ENCODE measurements around the gene DTX2. TPM values are rescaled to one million over a fixed set of nuclear protein-coding genes. Genes with fewer than 3 reads are reported as not detected.
A peak's percentile ranks its signal among the peaks of the same experiment; 100 is the strongest.
"Not testable (repeated sequence)": the region's sequence is repeated elsewhere in the genome, so short reads cannot be mapped to it uniquely, and the experiment has no call there.

Gene DTX2
- total RNA-seq, 1 donor, result 14.5 TPM

DNA sequence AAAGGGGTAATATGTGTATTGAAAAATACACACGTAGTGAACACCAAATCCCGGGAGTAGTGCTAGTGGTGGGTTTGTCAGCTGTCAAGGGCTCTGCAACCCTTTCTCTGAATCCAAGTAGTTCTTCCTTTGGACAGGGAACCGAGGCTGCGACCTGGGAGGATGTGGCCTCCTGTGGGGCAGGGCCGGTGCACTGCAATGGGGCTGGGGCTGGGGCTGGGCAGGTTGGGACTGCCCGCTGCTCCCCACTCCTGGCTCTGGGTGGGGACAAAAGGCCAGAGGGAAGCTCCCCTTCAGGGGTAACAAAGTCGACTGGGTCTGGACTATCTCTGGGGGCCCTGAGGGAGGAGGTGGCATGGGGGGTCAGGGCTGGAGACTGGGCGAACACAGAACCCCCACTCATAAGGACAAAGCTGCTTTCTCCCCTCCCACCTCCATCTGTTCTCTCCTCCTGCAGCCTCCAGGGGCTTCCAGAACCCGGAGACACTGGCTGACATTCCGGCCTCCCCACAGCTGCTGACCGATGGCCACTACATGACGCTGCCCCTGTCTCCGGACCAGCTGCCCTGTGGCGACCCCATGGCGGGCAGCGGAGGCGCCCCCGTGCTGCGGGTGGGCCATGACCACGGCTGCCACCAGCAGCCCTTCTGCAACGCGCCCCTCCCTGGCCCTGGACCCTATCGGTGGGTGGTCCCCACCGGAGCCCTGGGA lies 49.8 kb downstream of the DTX2 start:
- DNase-seq (ENCODE audit: low read depth in 2 of 3, low spot score in 2 of 3), result not testable (repeated sequence)

DNA sequence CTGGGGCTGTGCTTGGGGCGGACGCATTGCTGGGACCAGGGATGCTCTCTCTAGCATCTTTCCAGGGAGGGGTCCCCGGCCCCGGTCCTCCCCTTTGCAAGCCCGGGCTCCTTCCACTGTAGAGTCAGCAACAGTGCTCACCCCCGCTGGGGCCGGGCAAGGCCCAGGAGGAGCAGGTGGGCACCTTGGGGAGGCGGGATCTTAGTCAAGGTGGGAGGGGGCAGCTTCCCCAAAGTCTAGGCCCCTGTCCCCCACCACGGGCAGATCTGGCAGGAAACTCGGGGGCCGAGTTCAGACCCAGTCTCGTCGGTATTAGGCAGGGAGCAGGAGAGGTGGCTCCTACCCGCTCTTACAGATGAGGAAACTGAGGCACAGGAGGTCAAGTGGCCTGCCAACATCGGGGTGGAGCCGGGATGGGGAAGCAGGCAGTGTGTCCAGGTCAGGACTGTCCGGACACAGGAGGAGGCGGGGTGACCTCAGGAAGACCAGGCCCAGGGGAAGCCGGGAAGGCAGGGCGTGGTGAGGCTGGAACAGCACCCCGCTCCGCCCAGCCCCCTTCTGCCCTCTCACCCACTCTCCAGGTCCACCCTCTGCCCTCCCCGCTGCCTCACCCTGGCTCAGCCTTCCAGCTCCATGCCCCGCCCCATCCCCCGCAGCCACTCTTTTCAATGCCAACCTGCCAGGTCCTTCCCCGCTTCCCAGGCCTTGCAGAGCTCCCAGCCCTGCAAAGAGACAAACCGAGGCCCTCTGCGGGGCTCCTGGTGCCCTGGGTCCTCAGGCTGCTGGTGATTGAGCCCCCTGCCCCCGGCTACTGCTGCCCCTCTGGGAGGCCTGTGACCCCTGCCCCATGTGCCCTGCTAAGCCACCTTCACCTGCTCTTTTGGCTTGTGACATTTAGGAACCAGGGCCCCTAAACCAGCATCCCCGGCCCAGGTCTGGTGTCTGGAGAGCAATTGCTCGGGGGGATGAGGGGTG lies 50.7 kb downstream of the DTX2 start:
- not testable (repeated sequence) for DNase-seq (ENCODE audit: low read depth in 2 of 3, low spot score in 2 of 3)

DNA sequence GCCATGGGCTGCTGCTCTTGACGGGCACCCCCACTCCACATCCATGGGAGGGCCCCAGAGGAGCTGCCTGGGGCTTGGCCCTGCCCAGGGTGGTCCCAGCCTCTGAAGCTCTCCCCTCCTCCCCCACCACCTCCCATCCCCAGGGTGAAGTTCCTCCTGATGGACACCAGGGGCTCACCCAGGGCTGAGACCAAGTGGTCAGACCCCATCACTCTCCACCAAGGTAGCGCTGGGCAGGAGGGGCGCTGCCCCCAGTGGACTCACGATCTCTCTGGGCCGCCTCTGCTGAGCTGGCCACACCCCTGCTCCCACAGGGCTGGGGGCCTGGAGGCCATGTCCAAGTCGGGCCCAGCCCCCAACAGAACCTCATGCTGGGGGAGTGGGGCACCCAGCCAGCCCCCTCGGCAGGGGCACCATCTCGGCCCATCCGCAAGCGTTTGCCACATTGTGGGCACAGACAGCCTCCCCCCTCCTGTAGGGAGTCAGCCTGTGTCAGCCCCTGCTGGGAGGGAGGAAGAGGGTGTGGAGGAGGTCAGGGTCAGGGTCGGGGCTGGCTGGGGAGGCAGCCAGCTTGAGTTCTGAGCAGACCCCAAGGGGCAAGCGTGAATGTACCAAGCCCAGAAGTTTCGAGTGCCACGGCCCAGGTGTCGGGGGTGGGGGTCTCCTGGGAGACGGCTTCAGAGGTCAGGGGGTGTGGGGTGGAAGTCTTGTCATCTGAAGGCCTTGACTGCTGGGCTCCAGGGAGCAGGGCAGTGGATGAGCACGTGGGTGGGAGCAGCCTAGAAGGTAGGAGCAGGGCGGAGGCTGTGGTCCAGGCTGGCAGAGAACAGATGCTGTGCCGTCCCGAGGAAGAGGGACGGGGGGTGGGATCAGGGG lies 51.7 kb downstream of the DTX2 start:
- no peak for DNase-seq (ENCODE audit: low read depth in 2 of 3, low spot score in 2 of 3)

DNA sequence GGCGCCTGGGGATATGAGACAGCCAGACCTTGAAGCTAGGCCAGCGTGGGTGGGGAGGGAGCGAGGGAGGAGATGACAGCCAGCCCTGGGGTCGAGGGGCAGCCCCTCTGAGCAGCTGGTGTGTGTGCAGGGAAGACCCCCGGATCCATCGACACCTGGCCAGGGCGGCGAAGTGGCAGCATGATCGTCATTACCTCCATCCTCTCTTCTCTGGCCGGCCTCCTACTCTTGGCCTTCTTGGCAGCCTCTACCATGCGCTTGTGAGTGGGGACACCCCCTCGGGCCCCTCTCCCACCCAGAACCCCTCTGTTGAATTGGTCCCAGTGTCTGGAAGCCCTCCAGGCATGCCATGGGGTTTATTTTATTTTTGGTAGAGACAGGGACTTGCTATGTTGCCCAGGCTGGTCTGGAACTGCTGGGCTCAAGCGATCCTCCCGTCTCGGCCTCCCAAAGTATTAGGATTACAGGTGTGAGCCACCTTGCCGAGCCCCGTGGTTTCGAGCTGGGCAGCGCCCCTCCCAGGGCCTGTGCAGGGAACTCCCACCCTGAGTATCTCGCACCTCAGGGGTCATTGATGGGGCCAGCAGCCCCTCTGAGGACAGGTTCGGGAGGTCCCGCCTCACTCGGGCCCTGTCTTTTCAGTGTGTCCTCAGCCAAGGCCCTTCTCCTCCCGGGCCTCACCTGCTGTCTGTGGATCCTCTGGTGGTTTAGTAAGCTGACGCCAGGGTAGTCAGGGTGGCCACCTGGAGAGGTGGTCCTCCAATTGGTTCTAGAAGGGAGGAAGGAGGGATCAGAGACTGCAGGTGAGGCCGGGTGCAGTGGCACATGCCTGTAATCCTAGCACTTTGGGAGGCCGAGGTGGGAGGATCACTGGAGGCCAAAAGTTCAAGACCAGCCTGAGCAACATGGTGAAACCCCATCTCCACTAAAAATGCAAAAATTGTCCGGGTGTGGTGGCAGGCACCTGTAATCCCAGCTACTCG lies 52.6 kb downstream of the DTX2 start:
- DNase-seq (ENCODE audit: low read depth in 2 of 3, low spot score in 2 of 3), result no peak

DNA sequence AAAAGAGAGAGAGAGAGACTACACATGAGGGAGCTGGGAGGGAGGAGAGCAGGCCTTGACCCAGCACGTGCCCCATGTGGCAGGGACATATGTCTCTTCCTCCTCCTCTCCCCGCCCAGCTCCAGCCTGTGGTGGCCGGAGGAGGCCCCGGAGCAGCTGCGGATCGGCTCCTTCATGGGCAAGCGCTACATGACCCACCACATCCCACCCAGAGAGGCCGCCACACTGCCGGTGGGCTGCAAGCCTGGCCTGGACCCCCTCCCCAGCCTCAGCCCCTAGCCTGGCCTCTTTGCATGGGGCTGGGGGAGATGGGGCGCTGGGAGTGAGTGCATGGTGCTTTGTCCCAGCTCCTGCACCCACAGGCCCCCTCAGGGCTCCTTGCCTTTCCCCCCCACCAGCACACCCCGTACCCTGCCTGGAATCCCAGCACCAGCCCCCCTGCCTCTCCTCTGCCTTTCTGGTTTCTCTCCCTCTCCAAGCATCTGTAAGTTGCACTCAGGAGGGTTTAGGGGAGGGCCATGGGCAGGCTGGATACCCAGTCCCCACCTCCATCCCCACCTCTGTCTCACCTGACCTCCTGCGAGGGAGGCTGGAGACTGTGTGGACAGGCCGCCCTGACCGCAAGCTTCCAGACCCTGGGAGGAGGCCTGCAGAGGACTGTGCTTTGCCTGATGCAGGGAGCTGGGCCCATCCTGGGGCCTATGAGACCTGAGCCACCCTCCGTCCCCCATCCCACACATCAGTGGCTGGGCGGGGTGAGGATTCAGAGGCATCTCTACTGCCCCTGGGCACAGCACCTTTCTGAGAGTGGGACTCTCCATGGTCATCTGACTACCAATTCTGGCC lies 53.6 kb downstream of the DTX2 start:
- DNase-seq (ENCODE audit: low read depth in 2 of 3, low spot score in 2 of 3), result no peak

DNA sequence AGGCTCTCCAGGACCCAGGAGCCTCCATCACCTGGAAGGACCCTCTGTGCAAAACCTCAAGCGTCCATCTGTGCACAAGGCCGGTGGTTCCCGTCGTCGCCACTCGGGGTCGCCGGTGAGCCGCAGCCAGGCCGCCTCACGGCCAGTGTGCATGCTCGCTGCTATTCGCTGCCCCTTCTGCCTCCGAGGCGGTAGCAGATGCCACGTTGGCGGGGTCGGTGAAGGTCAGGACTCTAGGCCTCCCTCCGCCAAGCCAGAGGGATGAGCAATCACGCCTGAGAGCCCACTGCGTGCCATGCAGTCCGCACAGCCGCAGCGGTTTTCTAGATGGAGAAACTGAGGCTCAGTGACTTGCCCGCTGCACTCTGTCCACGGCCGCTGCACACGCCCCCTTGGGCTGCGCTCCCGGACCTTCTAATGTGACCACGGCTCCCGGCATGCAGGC lies 54.5 kb downstream of the DTX2 start:
- DNase-seq (ENCODE audit: low read depth in 2 of 3, low spot score in 2 of 3), result peak in 1 of 3 donors; percentile 22

DNA sequence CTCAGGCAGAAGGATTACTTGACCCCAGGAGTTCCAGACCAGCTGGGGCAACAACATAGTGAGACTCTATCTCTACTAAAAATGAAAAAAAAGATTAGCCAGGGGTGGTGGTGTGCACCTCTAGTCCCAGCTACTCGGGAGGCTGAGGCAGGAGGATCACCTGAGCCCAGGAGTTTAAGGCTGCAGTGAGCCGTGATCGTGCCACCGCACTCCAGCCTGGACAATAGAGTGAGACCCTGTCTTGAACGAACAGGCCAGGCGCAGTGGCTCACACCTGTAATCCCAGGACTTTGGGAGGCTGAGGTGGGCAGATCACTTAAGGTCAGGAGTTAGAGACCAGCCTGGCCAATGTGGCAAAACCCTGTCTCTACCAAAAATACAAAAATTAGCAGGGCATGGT lies 55.4 kb downstream of the DTX2 start:
- not testable (repeated sequence) for DNase-seq (ENCODE audit: low read depth in 2 of 3, low spot score in 2 of 3)

DNA sequence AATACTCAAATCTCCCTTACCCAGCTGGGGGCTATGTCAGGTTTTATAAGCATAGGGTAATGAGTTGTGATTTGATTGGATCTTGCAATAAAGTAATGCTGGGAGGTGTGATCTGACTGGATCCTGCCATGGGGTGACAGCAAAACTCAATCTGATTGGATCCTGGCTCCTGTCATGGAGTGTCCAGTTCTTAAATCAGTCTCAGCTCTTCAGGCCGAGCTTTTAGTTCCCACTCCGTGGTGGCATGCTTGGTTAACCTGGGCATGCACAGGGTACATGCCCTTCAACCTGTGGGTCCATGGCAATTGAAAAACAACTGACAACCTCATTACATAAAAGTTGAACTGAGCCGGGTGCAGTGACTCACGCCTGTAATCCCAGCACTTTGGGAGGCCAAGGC lies 64.7 kb downstream of the DTX2 start:
- DNase-seq (ENCODE audit: low read depth in 2 of 3, low spot score in 2 of 3), result not testable (repeated sequence)

DNA sequence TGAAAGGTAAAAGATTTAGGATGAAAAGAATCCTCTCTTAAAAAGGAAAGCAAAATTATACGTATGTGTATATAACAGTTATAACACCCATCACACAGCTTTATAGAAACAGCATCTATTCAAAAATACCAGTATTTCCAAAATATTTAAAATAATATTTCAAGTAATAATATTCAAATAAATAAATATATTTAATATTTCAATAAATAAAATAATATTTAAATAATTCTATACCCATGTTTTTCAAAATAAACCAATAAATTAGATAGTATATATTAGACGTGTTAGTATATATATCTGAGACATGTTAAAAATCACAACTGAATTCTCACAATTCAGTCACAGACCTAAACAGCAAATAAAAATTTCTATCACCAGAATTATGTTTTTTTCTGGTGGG lies 70.1 kb downstream of the DTX2 start:
- DNase-seq (ENCODE audit: low read depth in 2 of 3, low spot score in 2 of 3), result not testable (repeated sequence)

DNA sequence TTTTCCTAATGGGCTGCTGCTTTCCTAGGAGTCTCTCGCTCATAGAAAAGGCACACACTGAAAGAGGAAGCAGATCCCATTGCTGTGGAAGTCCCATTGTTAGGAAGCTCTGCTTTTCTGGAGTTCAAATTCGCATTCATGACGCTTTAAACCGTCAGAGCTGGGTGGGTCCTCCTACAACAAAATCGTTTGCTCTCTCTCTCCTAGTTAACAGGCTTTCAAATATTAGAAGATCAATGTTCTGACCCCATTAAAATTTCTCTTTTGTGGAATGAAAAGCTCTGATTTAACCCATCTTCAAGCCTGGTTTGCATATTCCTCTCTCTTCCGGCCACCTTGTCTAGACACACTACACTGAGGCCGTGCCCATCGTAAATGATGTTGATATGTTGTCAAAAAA lies 81.7 kb downstream of the DTX2 start, which contains the start of gene SPDYE16:
Gene SPDYE16 (minus strand): TSS at position 101 of the 400 bp plus-strand sequence. CDS start 1,838 bp downstream, outside the sequence.
- DNase-seq (ENCODE audit: low read depth in 2 of 3, low spot score in 2 of 3), result not testable (repeated sequence)

DNA sequence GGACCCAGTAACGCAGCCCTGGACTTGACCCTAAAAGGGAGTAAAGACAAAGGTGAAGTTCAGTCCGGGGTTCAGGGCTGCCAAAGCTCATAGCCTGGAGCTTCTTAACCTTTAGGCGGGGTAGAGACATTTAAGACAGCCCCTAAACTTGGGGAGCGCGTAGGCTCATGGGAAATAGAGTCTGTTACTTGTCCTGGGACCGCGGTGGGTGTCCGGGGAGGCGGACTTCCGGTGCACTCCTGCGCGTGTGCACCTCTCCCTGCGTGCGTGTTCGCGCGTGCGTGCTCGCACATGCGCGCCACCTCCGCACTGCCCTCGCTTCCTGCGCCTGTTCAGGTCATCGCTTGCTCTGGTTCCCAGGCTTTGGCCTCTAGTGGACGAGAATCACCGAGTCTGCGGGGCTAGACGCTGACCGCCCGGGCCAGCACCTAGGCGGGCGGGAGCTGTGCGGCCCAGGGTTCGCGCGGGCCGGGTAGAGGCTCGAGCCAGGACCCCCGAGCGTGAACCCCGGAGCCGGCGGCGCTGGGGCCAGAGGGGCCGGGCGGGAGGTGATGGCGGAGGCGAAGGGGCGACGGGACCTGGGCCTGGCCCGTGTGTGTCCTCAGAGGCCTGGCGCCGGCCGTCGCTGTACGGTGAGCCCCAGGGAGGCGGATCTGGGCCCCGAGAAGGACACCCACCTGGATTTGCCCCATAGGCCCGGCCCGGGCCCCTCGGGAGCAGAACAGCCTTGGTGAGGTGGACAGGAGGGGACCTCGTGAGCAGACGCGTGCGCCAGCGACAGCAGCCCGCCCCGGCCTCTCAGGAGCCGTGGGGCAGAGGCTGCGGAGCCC lies 87.7 kb downstream of the DTX2 start:
- peak; percentile 33 to 89 (median 84) for DNase-seq (ENCODE audit: low read depth in 2 of 3, low spot score in 2 of 3)

DNA sequence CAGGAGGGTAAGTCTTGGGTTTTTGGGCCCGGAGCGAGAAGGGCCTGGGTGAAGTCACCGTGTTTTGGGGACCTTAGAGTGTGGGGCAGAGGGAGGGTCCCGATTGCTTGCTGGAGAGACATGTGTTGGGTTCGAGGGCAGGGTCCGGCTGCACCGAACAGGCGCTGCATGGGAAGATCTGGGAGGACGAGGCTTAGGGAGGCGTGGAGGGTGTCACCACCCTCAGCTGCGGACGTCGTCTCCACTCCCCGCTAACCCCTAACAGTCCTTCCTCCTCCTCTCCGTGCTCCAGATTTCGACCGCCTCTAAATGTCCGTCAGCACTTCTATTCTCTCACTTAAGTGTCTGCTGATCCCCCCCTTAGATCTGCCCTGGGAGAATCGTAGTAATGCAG lies 88.3 kb downstream of the DTX2 start:
- DNase-seq (ENCODE audit: low read depth in 2 of 3, low spot score in 2 of 3), result not testable (repeated sequence)

DNA sequence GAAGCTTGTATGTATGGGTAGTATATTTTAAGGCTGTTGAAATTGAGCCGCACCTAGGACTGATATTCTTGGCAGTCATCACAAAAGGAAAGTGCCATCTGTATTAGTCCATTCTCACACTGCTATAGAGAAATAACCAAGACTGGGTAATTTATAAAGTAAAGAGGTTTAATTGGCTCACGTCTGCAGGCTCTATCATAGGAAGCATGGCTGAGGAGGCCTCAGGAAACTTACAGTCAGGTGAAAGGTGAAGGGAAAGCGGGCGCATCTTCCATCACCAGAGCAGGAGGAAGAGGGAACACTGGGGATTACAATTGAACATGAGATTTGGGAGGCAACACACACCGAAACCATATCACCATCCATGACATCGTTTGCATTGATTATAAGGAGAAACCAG lies 90.5 kb downstream of the DTX2 start:
- not testable (repeated sequence) for DNase-seq (ENCODE audit: low read depth in 2 of 3, low spot score in 2 of 3)
